NK-92 (cell line): Measurements from ENCODE around the gene STAU1.
"Not testable (repeated sequence)": the region's sequence is repeated elsewhere in the genome, so short reads cannot be mapped to it uniquely, and the experiment has no call there.

ENCODE experiments used
- DNase-seq: peaks from one replicate; lab custom pipeline; 2025; ENCODE audit not compliant: unreplicated experiment; lab: John Stamatoyannopoulos, UW

The STAU1 gene

DNA sequence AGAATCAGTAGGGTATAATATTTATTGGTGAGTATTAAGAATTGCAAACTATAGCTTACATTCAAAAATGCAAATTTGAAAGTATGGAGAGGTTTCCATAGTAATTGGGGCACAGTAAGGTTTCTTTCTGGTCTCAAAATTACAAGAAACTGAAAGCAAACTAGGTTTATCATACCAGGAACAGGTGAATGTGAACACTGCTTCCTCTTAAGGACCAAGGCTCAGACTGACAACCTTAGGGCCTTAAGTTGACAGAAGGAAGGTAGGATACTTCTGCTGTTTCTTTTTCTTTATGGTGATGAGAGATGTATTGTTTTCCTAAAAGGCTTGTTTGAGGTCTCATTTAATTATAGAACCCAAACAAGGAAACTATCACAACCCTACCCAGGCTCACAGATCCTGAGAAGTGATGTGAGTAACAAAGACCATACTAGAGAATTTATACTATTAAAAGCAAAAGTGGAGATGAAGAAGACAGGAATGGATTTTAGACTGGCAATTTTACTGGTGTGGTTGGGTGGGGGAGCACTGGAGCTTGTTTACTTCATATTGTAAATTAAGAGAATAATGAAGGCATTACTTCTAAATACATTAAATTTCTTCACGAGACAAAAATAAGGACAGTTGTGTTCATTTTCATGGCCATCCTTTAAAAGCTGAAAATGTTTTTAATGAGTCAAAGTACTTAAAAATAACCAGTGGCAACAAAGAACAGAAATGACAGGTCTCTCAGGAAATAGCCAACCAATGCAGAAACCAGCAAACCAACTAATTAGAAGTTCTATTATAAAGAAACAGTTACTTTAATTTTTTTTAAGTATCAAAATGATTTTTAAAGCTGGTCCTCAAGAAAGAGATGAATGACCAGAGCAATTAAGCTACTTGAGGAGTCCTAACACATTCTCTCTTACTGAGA, 21.3 kb downstream of the STAU1 start:
- no peak for DNase-seq

- DNase-seq = no peak
Measured at GRCh38 chr20:49165611-49166010, 22.5 kb downstream of the STAU1 start.

GRCh38 chr20:49163696-49164095, 24.4 kb downstream of the STAU1 start:
- DNase-seq = no peak

DNA sequence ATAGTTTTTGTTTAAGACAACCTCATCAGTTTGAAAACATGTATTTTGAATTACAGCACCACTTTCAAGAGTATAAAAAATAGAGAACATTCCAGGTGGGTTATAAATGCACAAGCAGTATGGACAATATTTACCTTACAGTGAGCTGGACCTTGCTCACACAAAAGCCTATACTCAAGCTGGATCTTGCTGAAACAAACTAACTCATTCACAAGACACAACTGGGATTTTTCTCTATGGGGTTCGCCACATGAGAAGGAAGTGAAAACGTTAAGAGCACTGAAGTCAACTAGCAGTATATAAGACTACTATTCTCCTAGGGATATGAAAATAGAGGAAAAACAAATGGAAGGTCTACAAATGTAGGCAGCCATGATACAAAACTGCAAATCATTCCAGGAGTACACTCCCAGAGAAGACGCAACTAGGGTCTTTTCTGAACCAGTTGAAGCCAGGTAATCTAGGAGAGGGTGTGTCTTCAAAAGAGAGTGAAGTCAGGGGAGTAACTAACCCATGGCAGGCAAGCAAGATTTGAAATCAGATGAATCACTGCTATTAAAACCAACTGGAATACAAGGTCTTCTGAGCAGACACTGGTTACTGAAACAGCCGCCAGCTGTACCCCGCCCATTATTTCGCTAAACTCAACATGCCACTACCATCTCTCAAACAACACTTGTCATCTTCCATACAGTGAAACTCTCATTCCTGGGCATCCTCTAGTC, 26.5 kb downstream of the STAU1 start:
- DNase-seq = no peak

GRCh38 chr20:49160057-49160929, 27.8 kb downstream of the STAU1 start:
- no peak for DNase-seq

DNA sequence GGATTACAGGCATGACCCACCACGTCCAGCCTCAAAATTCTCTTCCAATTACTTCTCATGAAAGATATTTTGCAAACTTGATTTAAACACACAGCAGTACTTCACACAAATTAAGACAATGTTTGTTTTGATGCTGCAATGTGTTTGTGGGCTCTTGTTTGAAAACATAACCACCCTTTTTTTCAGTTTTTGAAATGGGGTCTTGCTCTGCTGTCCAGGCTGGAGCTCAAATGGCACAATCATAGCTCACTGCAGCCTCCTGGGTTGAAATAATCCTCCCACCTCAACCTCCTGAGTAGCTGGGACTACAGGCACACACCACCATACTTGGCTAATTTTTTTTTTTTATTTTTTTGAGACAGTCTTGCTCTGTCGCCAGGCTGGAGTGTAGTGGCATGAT, 31.0 kb downstream of the STAU1 start:
- no peak for DNase-seq

DNA sequence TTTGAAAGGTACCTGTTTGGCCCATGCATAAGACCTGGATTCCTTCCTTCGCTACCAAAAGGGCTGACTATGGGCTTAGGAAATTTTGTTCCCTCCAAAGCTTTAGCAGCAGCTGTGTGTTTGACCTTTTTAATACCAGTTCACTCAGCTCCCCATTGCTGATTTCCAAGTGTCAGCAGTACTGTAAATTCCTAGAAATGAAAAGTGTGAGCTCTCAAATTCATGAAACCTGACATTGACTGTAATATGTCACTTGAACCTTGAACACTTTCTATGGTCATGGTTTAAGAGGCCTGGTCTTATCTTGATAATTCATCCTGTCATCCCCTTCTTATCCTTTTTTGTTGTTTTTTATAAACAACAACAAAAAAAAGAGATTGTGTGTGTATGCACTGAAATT, 31.7 kb downstream of the STAU1 start:
- no peak for DNase-seq

GRCh38 chr20:49151436-49151835, 36.7 kb downstream of the STAU1 start:
- no peak for DNase-seq

DNA sequence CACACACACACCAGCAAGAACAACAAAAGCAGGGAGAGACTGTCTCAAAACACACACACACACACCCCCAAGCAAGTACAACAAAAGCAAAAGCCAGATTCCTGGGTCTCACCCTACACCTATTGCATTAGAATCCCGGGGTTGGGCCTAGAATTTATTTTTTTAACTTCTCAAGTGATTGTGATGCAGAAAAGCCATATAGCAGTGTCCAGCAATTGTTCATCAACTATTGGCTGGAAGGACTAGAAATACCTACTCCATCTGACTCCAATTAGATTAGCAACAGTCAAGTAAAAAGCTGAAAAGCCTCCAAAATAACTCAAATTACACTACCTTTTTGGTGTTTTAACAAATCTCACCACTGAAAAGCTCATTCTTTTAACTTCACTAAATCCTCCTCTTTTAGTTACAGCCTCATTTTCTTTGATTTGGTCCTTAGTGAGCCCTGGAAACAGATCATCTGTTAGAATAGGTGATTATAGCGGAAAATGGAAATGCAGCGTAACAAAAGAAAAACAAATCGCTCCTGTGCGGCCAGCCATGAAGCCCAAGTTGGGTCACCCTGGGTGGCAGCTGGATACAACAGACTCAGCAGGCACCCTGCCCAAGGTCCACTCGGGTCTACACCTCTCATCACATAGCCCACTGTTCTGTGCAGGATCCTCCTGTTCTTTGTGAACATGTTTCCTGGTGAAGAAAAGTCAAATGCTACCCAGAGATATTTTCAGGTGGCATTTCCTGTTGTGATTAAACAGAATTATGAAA, 38.7 kb downstream of the STAU1 start:
- no peak for DNase-seq

- no peak for DNase-seq
Measured at GRCh38 chr20:49148601-49149000, 39.5 kb downstream of the STAU1 start.

- no peak for DNase-seq
Measured at GRCh38 chr20:49147296-49147695, 40.8 kb downstream of the STAU1 start.

GRCh38 chr20:49146442-49147225, 41.5 kb downstream of the STAU1 start:
- DNase-seq = no peak

GRCh38 chr20:49140834-49141233, 47.3 kb downstream of the STAU1 start:
- no peak for DNase-seq

GRCh38 chr20:49140411-49140810, 47.7 kb downstream of the STAU1 start:
- no peak for DNase-seq

DNA sequence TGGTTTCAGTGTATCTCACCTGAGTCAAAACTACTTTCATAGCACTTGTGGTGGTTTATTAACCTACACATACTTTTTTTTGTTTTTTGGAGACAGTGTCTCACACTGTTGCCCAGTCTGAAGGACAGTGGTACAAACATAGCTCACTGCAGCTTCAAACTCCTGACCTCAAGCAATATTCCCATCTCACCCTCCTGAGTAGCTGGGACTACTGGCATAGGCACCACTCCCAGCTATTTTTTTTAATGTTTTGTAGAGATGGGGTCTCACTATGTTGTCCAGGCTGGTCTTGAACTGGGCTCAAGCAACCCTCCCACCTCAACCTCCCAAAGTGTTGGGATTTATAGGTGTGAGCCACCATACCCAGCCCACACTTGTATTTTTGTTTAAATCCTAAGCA, 49.7 kb downstream of the STAU1 start:
- no peak for DNase-seq

DNA sequence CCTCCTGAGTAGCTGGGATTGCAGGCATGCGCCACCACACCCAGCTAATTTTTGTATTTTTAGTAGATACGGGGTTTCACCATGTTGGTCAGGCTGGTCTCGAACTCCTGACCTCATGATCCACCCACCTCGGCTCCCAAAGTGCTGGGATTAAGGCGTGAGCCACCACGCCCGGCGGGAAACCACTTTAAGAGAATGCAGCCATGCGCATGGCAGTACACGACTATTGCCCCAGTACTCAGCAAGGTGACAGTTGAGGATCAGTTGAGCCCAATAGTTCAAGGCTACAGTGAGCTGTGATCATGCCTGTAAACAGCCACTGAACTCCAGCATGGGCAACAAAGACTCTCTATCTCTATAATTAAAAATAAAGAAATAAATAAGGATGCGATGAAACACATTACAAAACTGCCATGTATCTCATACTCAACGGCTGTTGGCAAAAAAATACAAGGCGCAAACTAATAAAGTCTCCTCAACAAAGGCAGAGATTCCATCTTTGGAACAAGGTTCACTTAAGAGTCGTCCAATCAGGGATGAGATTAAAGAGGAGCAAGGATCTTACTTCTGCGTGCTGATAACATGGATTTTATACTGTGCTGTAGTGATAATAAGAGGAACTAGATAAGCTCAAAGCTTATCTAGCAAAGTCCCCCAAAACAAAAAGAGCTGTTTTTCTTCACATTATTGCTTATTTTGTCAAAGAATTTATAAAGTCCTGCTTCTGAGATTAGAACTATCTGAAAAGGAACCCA, 51.1 kb downstream of the STAU1 start:
- no peak for DNase-seq

DNA sequence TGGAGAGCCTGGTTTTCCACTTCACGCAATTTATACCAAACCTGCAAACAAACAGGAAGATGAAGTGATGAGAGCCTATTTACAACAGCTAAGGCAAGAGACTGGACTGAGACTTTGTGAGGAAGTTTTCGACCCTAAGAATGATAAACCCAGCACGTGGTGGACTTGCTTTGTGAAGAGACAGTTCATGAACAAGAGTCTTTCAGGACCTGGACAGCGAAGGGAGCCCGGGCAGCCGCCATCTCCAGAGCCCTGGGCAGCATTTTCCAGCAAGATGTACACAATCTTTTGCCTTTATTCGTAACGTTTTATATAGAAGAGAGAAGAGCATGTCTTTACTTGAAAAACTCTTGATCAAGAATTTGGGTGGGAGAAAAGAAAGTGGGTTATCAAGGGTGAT, 53.3 kb downstream of the STAU1 start:
- not testable (repeated sequence) for DNase-seq

GRCh38 chr20:49133571-49133970, 54.6 kb downstream of the STAU1 start:
- DNase-seq = no peak

- no peak for DNase-seq
Measured at GRCh38 chr20:49132995-49133478, 55.1 kb downstream of the STAU1 start.
